ENCODE results near the gene CFAP46.

CFAP46 gene

DNA sequence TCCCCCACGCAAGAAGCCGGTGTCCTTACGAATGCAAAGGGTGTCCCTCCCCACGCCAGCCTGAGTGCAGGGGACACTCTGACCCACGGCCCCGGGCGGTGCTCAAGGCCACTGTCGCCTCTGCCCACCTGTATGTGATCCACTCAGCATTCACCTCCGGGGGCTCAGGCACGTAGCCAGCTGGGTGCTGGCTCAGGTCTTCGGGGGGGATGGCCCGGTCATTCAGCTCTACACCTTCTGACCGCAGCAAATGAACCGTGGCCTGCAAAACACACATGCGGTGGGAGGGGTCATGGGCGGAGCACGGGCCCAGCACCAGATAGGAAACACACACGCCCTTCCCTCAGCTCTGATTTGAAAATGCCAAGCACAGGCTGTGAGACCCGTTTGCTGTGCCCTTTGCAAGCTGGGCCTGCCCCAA, 25.9 kb downstream of the CFAP46 start:
- TF ChIP-seq, protein P1, sequence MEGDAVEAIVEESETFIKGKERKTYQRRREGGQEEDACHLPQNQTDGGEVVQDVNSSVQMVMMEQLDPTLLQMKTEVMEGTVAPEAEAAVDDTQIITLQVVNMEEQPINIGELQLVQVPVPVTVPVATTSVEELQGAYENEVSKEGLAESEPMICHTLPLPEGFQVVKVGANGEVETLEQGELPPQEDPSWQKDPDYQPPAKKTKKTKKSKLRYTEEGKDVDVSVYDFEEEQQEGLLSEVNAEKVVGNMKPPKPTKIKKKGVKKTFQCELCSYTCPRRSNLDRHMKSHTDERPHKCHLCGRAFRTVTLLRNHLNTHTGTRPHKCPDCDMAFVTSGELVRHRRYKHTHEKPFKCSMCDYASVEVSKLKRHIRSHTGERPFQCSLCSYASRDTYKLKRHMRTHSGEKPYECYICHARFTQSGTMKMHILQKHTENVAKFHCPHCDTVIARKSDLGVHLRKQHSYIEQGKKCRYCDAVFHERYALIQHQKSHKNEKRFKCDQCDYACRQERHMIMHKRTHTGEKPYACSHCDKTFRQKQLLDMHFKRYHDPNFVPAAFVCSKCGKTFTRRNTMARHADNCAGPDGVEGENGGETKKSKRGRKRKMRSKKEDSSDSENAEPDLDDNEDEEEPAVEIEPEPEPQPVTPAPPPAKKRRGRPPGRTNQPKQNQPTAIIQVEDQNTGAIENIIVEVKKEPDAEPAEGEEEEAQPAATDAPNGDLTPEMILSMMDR (IDR thresholded peaks at IDR 0.05; ENCODE audit: control insufficient read depth, extremely low read depth, insufficient read depth), result no peak
- DNase-seq (ENCODE audit: low read depth), result no peak
- H3K4me3 ChIP-seq (ENCODE audit: low read depth, low read length), result no peak overlapping the region

GRCh38 chr10:132915411-132915810, 27.0 kb downstream of the CFAP46 start:
- DNase-seq (ENCODE audit: low read depth), result no peak
- TF ChIP-seq, protein P1 (IDR thresholded peaks at IDR 0.05; ENCODE audit: control insufficient read depth, extremely low read depth, insufficient read depth), result no peak
- H3K4me3 ChIP-seq (ENCODE audit: low read depth, low read length), result no peak overlapping the region

- DNase-seq (ENCODE audit: low read depth), result no peak
- H3K4me3 ChIP-seq (ENCODE audit: low read depth, low read length), result no peak overlapping the region
- TF ChIP-seq, protein P1 (IDR thresholded peaks at IDR 0.05; ENCODE audit: control insufficient read depth, extremely low read depth, insufficient read depth), result no peak
Observed at GRCh38 chr10:132914732-132915131, 27.6 kb downstream of the CFAP46 start.

GRCh38 chr10:132913559-132914115, 28.7 kb downstream of the CFAP46 start:
- TF ChIP-seq, protein P1 (IDR thresholded peaks at IDR 0.05; ENCODE audit: control insufficient read depth, extremely low read depth, insufficient read depth), result no peak
- no peak overlapping the region for H3K4me3 ChIP-seq (ENCODE audit: low read depth, low read length)
- DNase-seq (ENCODE audit: low read depth), result no peak

GRCh38 chr10:132912713-132913558, 29.4 kb downstream of the CFAP46 start:
- TF ChIP-seq, protein P1 (IDR thresholded peaks at IDR 0.05; ENCODE audit: control insufficient read depth, extremely low read depth, insufficient read depth), result no peak
- no peak for DNase-seq (ENCODE audit: low read depth)
- no peak overlapping the region for H3K4me3 ChIP-seq (ENCODE audit: low read depth, low read length)

GRCh38 chr10:132912225-132912712, 30.1 kb downstream of the CFAP46 start:
- TF ChIP-seq, protein P1 (IDR thresholded peaks at IDR 0.05; ENCODE audit: control insufficient read depth, extremely low read depth, insufficient read depth), result no peak
- H3K4me3 ChIP-seq (ENCODE audit: low read depth, low read length), result no peak overlapping the region
- DNase-seq (ENCODE audit: low read depth), result no peak

All from LNCaP clone FGC (cell line).